Liver (tissue), 9 donors: ENCODE results near the gene SOBP. TPM values are rescaled to one million over a fixed set of nuclear protein-coding genes. Genes with fewer than 3 reads are reported as not detected.

Experiments used
- DNase-seq: peaks from one replicate; pipeline ENCODE4 v3.0.0-alpha.2; 2017; ENCODE audit warnings: low spot score
- H3K27ac ChIP-seq, 2 donors: one replicate each; pipeline ENCODE4 v1.7.0; 2013; ENCODE audit warnings: inconsistent platforms in 2 of 2, low read length in 2 of 2, control low read depth in 1 of 2, low read depth in 1 of 2, mild to moderate bottlenecking in 1 of 2
- H3K27me3 ChIP-seq, 4 donors: one replicate each; pipeline versions ENCODE4 v1.6.1 to v1.7.0; 2013; ENCODE audit warnings: low read length in 3 of 4, inconsistent platforms in 1 of 4, mild to moderate bottlenecking in 1 of 4, moderate library complexity in 1 of 4; ENCODE audit not compliant: control insufficient read depth in 4 of 4, insufficient read depth in 4 of 4
- H3K36me3 ChIP-seq, 4 donors: one replicate each; pipeline versions ENCODE4 v1.6.1 to v1.7.0; 2013; ENCODE audit warnings: low read length in 3 of 4, mild to moderate bottlenecking in 3 of 4, low read depth in 1 of 4, moderate library complexity in 1 of 4; ENCODE audit not compliant: control insufficient read depth in 4 of 4, insufficient read depth in 3 of 4
- H3K4me1 ChIP-seq, 4 donors: one replicate each; pipeline versions ENCODE4 v1.6.1 to v1.7.0; 2013; ENCODE audit warnings: low read length in 3 of 4, mild to moderate bottlenecking in 3 of 4, moderate library complexity in 1 of 4; ENCODE audit not compliant: control insufficient read depth in 4 of 4, insufficient read depth in 4 of 4
- H3K4me3 ChIP-seq, 3 donors: one replicate each; pipeline versions ENCODE4 v1.6.1 to v1.7.0; 2013; ENCODE audit warnings: low read length in 3 of 3, control low read depth in 1 of 3, low read depth in 1 of 3, mild to moderate bottlenecking in 1 of 3
- H3K9ac ChIP-seq, 2 donors: one replicate each; pipeline ENCODE4 v1.7.0; 2013; ENCODE audit warnings: low read length in 2 of 2, mild to moderate bottlenecking in 2 of 2, moderate library complexity in 2 of 2, control low read depth in 1 of 2, low read depth in 1 of 2
- H3K9me3 ChIP-seq, 4 donors: one replicate each; pipeline versions ENCODE4 v1.6.1 to v1.7.0; 2013; ENCODE audit warnings: low read length in 3 of 4; ENCODE audit not compliant: control insufficient read depth in 4 of 4
- EGR1 ChIP-seq, 2 donors: IDR thresholded peaks; 2 replicates each; pipeline ENCODE4 v1.6.1; 2016 to 2018; ENCODE audit warnings: antibody characterized with exemption in 2 of 2, low read depth in 2 of 2
- FOXA1 ChIP-seq: IDR thresholded peaks from 2 replicates; pipeline ENCODE4 v1.6.1; 2016; ENCODE audit warnings: antibody characterized with exemption
- GABPA ChIP-seq, 2 donors: IDR thresholded peaks in 1 of 2; conservative IDR thresholded peaks in 1 of 2; 2 replicates each; pipeline ENCODE4 v1.6.1; 2016; ENCODE audit warnings: antibody characterized with exemption in 2 of 2, mild to moderate bottlenecking in 1 of 2, moderate library complexity in 1 of 2
- HNF4A ChIP-seq, 2 donors: conservative IDR thresholded peaks; 2 replicates each; pipeline ENCODE4 v1.6.1; 2016; ENCODE audit warnings: antibody characterized with exemption in 2 of 2, mild to moderate bottlenecking in 2 of 2
- HNF4G ChIP-seq: IDR thresholded peaks from 2 replicates; pipeline ENCODE4 v1.6.1; 2016; ENCODE audit warnings: antibody characterized with exemption
- JUND ChIP-seq, 2 donors: IDR thresholded peaks; 2 replicates each; pipeline ENCODE4 v1.6.1; 2016; ENCODE audit warnings: antibody characterized with exemption in 2 of 2
- NR2F2 ChIP-seq: IDR thresholded peaks from 2 replicates; pipeline ENCODE4 v1.6.1; 2016; ENCODE audit warnings: antibody characterized with exemption
- RAD21 ChIP-seq, 2 donors: IDR thresholded peaks; 2 replicates each; pipeline ENCODE4 v1.6.1; 2016; ENCODE audit warnings: antibody characterized with exemption in 2 of 2, mild to moderate bottlenecking in 2 of 2
- RXRA ChIP-seq, 2 donors: IDR thresholded peaks; 2 replicates each; pipeline ENCODE4 v1.6.1; 2017 to 2018; ENCODE audit warnings: antibody characterized with exemption in 2 of 2, mild to moderate bottlenecking in 1 of 2
- SP1 ChIP-seq: IDR thresholded peaks from 2 replicates; pipeline ENCODE4 v1.6.1; 2018; ENCODE audit warnings: antibody characterized with exemption, mild to moderate bottlenecking
- TAF1 ChIP-seq: conservative IDR thresholded peaks from 2 replicates; pipeline ENCODE4 v1.6.1; 2016; ENCODE audit warnings: antibody characterized with exemption, mild to moderate bottlenecking
- YY1 ChIP-seq: IDR thresholded peaks from 2 replicates; pipeline ENCODE4 v1.6.1; 2016; ENCODE audit warnings: antibody characterized with exemption, mild to moderate bottlenecking
- WGBS: extraction: QIAGEN DNeasy Blood & Tissue Kit; methylation state at CpG from one replicate; pipeline ENCODE4 v1.1.7; 2013; 5-methylcytosine and 5-hydroxymethylcytosine counted together
- polyA plus RNA-seq, 2 donors: library from polyadenylated mRNA; stranded (reverse) in 1 of 2; unstranded in 1 of 2; fragments of 200-250 nt in 1 of 2; fragments of >200 nt in 1 of 2; fragmentation: Nextera tagmentation in 1 of 2; extraction: Ambion mirVana in 1 of 2; gene quantifications; one replicate each; pipeline versions ENCODE4 v1.2.1 to v1.2.3, GENCODE V29; 2013 to 2015
- total RNA-seq, 2 donors: library from RNA; depleted of rRNA; stranded (reverse); fragments of >200 nt; gene quantifications; one replicate each; pipeline ENCODE4 v1.2.3, GENCODE V29; 2014
- TF ChIP-seq, protein P1 (sequence below): IDR thresholded peaks from 2 replicates; pipeline ENCODE4 v1.6.1; 2016; ENCODE audit warnings: antibody characterized with exemption, mild to moderate bottlenecking
- TF ChIP-seq, protein P2 (sequence below): fragments of 150-350 bp; IDR thresholded peaks from 2 replicates; pipeline ENCODE4 v1.5.1; 2017; ENCODE audit warnings: improper control_type of control experiment, low read depth, low read length; ENCODE audit not compliant: missing input control
- TF ChIP-seq, protein P3 (sequence below): IDR thresholded peaks from 2 replicates; pipeline ENCODE4 v1.6.1; 2016; ENCODE audit warnings: antibody characterized with exemption
- TF ChIP-seq, protein P4 (sequence below): IDR thresholded peaks from 2 replicates; pipeline ENCODE4 v1.6.1; 2016; ENCODE audit warnings: antibody characterized with exemption
- TF ChIP-seq, protein P5 (sequence below): IDR thresholded peaks from 2 replicates; pipeline ENCODE4 v1.6.1; 2016; ENCODE audit warnings: antibody characterized with exemption
- donor health status: healthy.
- donor health status: healthy.
- donor health status: healthy.
- donor health status: healthy.
- donor health status: healthy.

SOBP gene
- total and polyA plus RNA-seq, 4 donors: 0.99 to 5.4 (median 1.9) TPM

DNA sequence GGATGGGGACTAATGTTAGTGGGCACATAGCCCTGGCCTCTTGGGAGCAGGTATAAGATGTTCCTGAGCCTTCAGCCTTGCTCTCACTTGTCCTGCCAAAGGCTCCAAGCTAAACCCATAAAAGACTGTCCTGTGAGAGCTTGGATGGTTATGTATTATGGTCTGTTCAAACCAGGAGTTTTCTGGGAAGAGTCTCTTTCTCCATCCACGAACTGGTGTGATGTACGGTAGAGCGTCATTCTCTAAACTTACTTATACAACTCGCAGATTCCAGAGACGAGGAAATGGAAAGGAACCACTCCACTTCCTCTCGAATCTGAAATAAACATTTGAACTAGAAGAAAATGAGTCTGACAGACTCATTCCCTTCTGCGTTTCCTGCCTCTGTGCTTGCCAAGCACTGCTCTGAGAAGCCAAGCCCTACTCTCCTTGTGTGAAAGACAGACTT lies 5.3 kb downstream of the SOBP start:
- no peaks in the 10 kb centered on the region for H3K9me3 ChIP-seq
- 63% methylated on average over 7 of the region's 7 CpGs for WGBS
- H3K36me3 ChIP-seq: no peaks in the 10 kb centered on the region
- H3K27me3 ChIP-seq: no peaks in the 10 kb centered on the region
- peak overlapping the region; percentile 17 to 52 for H3K27ac ChIP-seq
- peaks cover 0 to 23% (median 20%) of the 10 kb centered on the region in 4 donors for H3K4me1 ChIP-seq
- no peak for DNase-seq
- no peak overlapping the region for H3K9ac ChIP-seq
- TF ChIP-seq EGR1 (IDR thresholded peaks at IDR 0.05; ENCODE audit: low read depth in 2 of 2) (no peak), GABPA (IDR thresholded peaks at IDR 0.05 in 1 of 2, conservative IDR thresholded peaks at IDR 0.05 in 1 of 2) (no peak), HNF4G (no peak), NR2F2 (no peak), RAD21 (IDR thresholded peaks at IDR 0.05) (no peak), RXRA (IDR thresholded peaks at IDR 0.05) (no peak), JUND (IDR thresholded peaks at IDR 0.05) (no peak), HNF4A (conservative IDR thresholded peaks at IDR 0.05) (no peak), TAF1 (no peak), SP1 (no peak), FOXA1 (no peak), YY1 (no peak)
- TF ChIP-seq, protein P1, sequence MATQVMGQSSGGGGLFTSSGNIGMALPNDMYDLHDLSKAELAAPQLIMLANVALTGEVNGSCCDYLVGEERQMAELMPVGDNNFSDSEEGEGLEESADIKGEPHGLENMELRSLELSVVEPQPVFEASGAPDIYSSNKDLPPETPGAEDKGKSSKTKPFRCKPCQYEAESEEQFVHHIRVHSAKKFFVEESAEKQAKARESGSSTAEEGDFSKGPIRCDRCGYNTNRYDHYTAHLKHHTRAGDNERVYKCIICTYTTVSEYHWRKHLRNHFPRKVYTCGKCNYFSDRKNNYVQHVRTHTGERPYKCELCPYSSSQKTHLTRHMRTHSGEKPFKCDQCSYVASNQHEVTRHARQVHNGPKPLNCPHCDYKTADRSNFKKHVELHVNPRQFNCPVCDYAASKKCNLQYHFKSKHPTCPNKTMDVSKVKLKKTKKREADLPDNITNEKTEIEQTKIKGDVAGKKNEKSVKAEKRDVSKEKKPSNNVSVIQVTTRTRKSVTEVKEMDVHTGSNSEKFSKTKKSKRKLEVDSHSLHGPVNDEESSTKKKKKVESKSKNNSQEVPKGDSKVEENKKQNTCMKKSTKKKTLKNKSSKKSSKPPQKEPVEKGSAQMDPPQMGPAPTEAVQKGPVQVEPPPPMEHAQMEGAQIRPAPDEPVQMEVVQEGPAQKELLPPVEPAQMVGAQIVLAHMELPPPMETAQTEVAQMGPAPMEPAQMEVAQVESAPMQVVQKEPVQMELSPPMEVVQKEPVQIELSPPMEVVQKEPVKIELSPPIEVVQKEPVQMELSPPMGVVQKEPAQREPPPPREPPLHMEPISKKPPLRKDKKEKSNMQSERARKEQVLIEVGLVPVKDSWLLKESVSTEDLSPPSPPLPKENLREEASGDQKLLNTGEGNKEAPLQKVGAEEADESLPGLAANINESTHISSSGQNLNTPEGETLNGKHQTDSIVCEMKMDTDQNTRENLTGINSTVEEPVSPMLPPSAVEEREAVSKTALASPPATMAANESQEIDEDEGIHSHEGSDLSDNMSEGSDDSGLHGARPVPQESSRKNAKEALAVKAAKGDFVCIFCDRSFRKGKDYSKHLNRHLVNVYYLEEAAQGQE: no peak
- TF ChIP-seq, protein P2, sequence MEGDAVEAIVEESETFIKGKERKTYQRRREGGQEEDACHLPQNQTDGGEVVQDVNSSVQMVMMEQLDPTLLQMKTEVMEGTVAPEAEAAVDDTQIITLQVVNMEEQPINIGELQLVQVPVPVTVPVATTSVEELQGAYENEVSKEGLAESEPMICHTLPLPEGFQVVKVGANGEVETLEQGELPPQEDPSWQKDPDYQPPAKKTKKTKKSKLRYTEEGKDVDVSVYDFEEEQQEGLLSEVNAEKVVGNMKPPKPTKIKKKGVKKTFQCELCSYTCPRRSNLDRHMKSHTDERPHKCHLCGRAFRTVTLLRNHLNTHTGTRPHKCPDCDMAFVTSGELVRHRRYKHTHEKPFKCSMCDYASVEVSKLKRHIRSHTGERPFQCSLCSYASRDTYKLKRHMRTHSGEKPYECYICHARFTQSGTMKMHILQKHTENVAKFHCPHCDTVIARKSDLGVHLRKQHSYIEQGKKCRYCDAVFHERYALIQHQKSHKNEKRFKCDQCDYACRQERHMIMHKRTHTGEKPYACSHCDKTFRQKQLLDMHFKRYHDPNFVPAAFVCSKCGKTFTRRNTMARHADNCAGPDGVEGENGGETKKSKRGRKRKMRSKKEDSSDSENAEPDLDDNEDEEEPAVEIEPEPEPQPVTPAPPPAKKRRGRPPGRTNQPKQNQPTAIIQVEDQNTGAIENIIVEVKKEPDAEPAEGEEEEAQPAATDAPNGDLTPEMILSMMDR: no peak
- TF ChIP-seq, protein P3, sequence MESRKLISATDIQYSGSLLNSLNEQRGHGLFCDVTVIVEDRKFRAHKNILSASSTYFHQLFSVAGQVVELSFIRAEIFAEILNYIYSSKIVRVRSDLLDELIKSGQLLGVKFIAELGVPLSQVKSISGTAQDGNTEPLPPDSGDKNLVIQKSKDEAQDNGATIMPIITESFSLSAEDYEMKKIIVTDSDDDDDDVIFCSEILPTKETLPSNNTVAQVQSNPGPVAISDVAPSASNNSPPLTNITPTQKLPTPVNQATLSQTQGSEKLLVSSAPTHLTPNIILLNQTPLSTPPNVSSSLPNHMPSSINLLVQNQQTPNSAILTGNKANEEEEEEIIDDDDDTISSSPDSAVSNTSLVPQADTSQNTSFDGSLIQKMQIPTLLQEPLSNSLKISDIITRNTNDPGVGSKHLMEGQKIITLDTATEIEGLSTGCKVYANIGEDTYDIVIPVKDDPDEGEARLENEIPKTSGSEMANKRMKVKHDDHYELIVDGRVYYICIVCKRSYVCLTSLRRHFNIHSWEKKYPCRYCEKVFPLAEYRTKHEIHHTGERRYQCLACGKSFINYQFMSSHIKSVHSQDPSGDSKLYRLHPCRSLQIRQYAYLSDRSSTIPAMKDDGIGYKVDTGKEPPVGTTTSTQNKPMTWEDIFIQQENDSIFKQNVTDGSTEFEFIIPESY: no peak
- TF ChIP-seq, protein P4, sequence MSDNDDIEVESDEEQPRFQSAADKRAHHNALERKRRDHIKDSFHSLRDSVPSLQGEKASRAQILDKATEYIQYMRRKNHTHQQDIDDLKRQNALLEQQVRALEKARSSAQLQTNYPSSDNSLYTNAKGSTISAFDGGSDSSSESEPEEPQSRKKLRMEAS: no peak
- TF ChIP-seq, protein P5, sequence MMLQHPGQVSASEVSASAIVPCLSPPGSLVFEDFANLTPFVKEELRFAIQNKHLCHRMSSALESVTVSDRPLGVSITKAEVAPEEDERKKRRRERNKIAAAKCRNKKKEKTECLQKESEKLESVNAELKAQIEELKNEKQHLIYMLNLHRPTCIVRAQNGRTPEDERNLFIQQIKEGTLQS: no peak
- H3K4me3 ChIP-seq: no peak overlapping the region

DNA sequence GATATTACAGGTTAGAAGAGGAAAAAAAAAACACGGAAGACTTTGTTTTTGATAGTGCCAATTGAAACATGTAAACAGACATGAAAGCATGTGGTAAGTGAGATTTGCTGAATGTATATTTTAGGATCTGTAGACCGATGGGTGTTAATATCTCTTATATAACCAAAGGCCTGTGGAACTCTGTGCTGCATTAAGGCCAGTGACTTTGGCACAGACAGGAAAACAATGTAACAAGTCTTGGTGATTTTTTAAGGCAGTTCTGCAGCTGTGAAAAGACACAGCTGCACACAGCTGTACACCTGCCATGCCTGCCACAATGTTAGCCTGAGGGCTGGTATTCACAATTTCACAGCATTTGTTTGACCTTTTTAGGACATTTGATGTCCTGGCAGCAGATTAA lies 6.1 kb downstream of the SOBP start:
- H3K27ac ChIP-seq: no peak overlapping the region
- WGBS: 74% methylated on average over 2 of the region's 2 CpGs
- H3K4me1 ChIP-seq: peaks cover 0 to 17% (median 15%) of the 10 kb centered on the region in 4 donors

More for the DNA sequence above, 6.1 kb downstream of the SOBP start:
- Histone ChIP-seq H3K9me3 (no peaks in the 10 kb centered on the region), H3K27me3 (no peaks in the 10 kb centered on the region), H3K9ac (no peak overlapping the region), H3K36me3 (no peaks in the 10 kb centered on the region), H3K4me3 (no peak overlapping the region)
- TF ChIP-seq SP1 (no peak), RXRA (IDR thresholded peaks at IDR 0.05) (no peak), HNF4G (no peak), YY1 (no peak), EGR1 (IDR thresholded peaks at IDR 0.05; ENCODE audit: low read depth in 2 of 2) (no peak)
- TF ChIP-seq, protein P2: no peak
- TF ChIP-seq, protein P4: no peak
- TF ChIP-seq, protein P3: no peak
- DNase-seq: no peak
